Measurements from ENCODE around the gene SPOP. TPM values are rescaled to one million over a fixed set of nuclear protein-coding genes. Genes with fewer than 3 reads are reported as not detected.

Gene SPOP
- total and polyA plus RNA-seq, 12 donors = 39.8 to 79.9 (median 65.8) TPM

DNA sequence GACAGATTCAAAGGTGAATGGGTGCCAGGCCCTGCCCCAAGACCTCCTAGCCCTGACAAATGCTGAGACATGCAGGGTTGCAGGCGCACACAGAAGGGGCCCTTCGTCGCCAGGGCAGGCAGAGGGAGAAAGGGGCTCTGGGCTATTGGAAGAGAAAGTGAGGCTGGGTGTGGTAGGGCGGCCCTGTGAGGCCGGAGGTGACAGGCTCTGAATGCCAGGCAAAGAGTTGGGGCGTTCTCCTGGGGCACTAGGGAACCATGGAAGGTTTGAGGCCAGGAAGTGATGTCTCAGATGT, 128.6 kb downstream of the SPOP start:
- Histone ChIP-seq H3K27ac (no peak overlapping the region), H3K4me1 (peaks cover 0 to 23% (median 0%) of the 10 kb centered on the region in 9 donors), H3K27me3 (peaks cover 0 to 18% (median 0%) of the 10 kb centered on the region in 7 donors), H3K9me3 (no peaks in the 10 kb centered on the region), H3K36me3 (no peaks in the 10 kb centered on the region), H3K4me3 (no peak overlapping the region)
- DNase-seq (no peak), ATAC-seq (no peak)
- WGBS, 2 donors = 94 to 97% methylated on average over 6 of the region's 6 CpGs
- intact Hi-C loops (cut with DNase I) = loop anchor here in 9 of 10 donors (2.0 to 5.0 kb wide), 5 partner anchors 52 to 114 kb away; partner anchors contain the start of gene NGFR (in 2 of the 9)
- TF ChIP-seq, protein P1, sequence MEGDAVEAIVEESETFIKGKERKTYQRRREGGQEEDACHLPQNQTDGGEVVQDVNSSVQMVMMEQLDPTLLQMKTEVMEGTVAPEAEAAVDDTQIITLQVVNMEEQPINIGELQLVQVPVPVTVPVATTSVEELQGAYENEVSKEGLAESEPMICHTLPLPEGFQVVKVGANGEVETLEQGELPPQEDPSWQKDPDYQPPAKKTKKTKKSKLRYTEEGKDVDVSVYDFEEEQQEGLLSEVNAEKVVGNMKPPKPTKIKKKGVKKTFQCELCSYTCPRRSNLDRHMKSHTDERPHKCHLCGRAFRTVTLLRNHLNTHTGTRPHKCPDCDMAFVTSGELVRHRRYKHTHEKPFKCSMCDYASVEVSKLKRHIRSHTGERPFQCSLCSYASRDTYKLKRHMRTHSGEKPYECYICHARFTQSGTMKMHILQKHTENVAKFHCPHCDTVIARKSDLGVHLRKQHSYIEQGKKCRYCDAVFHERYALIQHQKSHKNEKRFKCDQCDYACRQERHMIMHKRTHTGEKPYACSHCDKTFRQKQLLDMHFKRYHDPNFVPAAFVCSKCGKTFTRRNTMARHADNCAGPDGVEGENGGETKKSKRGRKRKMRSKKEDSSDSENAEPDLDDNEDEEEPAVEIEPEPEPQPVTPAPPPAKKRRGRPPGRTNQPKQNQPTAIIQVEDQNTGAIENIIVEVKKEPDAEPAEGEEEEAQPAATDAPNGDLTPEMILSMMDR (IDR thresholded peaks at IDR 0.05) = no peak

Other genes with a start within 250 kb of the SPOP start
- gene NGFR, start 182.8 kb downstream of the SPOP start, total RNA-seq = 10 to 100 TPM in 4 of 10 donors, 1 to 10 TPM in 6; 1.8 to 22.9 (median 2.7) TPM
- 1 to 10 TPM; 6.4 to 7.2 TPM for gene NGFR, start 182.8 kb downstream of the SPOP start, polyA plus RNA-seq
- 1 to 10 TPM; 2.2 to 4.4 (median 3.2) TPM for gene NXPH3, start 102.2 kb downstream of the SPOP start, total RNA-seq
- gene NXPH3, start 102.2 kb downstream of the SPOP start, polyA plus RNA-seq = 1 to 10 TPM; 2.3 to 5.9 TPM
- gene SLC35B1, start 29.9 kb upstream of the SPOP start, total RNA-seq = 10 to 100 TPM; 60.5 to 92.4 (median 69.1) TPM
- gene SLC35B1, start 29.9 kb upstream of the SPOP start, polyA plus RNA-seq = 100 to 1,000 TPM in 1 of 2 donors, 10 to 100 TPM in 1; 68.8 to 146 TPM
- 10 to 100 TPM in 6 of 10 donors, 1 to 10 TPM in 4; 4.0 to 14.0 (median 10.5) TPM for gene FAM117A, start 86.0 kb upstream of the SPOP start, total RNA-seq
- gene FAM117A, start 86.0 kb upstream of the SPOP start, polyA plus RNA-seq = 1 to 10 TPM; 6.1 to 7.6 TPM
- gene KAT7, start 110.6 kb upstream of the SPOP start, total RNA-seq = 10 to 100 TPM; 48.9 to 81.3 (median 66.3) TPM
- gene KAT7, start 110.6 kb upstream of the SPOP start, polyA plus RNA-seq = 10 to 100 TPM in 1 of 2 donors, 1 to 10 TPM in 1; 5.9 to 16.7 TPM
- 1 to 10 TPM in 1 of 10 donors, under 1 TPM in 2, not detected in 7; 0.78 to 2.7 (median 0.94) TPM for gene TAC4, start 170.0 kb upstream of the SPOP start, total RNA-seq
- not detected for gene TAC4, start 170.0 kb upstream of the SPOP start, polyA plus RNA-seq